NCI-H2107 treated with DMSO at 0.1 percent for 48 hours (cell line): Measurements from ENCODE around the gene PDS5A.
"Not testable (repeated sequence)": the region's sequence is repeated elsewhere in the genome, so short reads cannot be mapped to it uniquely, and the experiment has no call there.

Experiments
- DNase-seq: peaks from one replicate; lab custom pipeline; 2025; ENCODE audit not compliant: unreplicated experiment; lab: John Stamatoyannopoulos, UW

PDS5A gene

DNA sequence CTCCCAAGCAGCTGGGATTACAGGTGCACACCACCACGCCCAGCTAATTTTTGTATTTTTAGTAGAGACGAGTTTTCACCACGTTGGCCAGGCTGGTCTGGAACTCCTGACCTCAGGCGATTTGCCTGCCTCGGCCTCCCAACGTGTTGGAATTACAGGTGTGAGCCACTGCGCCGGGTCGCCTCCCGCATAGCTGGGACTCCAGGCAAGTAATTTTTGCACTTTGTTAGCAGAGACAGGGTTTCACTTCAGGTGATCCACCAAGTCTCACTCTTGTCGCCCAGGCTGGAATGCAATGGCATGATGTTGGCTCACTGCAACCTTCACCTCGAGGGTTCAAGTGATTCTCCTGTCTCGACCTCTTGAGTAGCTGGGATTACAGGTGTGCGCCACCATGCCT is 137.2 kb downstream of the PDS5A start:
- DNase-seq: not testable (repeated sequence)

DNA sequence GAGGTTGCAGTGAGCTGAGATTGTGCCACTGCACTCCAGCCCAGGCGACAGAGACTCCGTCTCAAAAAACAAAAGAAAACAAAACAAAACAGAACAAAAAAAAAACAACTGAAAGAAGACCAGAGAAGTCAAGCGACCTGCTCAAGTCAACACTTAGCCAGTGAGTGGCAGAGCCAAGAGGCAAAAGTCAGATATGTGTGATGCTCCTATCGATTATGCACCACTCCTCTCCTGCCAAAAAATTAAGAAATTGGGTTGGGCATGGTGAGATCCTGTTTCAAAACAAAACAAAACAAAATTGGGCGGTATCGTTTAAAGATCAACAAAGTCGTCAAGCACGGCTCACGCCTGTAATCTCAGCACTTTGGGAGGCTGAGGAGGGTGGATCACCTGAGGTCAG is 137.7 kb downstream of the PDS5A start:
- DNase-seq: no peak

DNA sequence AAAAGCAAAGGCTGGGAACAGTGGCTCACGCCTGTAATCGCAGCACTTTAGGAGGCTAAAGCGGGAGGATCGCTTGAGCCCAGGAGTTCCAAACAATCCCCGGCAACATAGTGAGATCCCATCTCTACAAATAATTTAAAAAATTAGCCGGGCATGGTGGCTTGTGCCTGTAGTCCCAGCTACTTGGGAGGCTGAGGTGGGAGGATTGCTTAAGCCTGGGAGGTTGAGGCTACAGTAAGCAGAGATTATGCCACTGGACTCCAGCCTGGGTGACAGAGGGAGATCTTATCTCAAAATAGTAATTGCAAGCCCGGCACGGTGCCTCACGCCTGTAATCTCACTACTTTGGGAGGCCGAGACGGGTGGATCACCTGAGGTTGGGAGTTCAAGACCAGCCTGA is 139.3 kb downstream of the PDS5A start:
- not testable (repeated sequence) for DNase-seq

DNA sequence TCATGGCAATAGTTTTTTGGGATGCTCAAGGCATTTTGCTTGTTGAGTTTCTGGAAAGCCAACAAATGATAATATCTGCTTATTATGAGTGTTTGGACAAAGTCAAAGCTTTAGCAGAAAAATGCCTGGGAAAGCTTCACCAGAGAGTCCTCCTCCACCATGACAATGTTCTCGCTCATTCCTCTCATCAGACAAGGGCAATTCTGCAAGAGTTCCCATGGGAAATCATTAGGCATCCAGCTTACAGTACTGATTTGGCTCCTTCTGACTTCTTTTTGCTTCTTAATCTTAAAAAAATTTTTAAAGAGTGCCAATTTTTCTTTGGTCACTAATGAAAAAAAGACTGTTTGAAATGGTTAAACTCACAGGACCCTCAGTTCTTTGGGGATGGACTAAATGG is 143.4 kb downstream of the PDS5A start:
- no peak for DNase-seq

DNA sequence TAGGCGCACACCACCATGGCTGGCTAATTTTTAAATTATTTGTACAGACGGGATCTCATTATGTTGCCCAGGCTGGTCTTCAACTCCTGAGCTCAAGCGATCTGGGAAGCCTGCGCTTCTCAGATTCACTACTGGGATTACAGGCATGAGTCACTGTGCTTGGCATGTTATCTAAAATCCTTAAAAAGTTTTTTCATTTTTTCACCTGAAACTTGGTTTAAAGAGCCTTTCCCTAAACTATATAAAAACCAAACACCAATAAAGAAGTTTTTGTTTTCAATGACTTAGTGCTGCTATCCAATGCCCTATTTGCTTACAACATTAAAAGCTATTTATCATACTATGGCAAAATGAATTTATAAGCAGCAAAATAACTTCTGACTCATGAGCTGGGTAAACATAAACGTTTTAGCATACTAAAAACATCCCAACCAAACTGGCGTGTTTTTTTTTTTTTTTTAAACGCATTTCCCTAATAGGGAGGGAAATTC is 151.9 kb downstream of the PDS5A start:
- no peak for DNase-seq

DNA sequence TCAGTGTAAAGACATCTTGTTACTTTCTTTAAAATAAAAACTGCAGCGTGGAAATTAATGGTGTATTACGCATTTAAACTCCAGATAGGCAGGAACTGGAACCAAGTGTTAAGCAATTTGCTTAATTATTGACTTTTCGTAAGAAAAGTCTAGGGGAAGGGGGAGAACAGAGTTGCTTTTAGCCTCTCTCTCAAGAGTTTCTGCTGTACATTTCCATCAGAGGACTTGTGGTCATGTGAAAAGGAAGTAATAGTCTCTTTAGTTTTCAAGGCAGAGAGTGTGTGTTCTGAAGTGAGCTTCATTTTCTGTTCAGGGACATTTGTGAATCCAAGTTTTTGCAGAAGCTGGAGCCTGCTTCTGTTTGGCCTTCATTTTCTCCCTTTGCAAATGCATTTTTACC is 152.6 kb downstream of the PDS5A start:
- DNase-seq: no peak

DNA sequence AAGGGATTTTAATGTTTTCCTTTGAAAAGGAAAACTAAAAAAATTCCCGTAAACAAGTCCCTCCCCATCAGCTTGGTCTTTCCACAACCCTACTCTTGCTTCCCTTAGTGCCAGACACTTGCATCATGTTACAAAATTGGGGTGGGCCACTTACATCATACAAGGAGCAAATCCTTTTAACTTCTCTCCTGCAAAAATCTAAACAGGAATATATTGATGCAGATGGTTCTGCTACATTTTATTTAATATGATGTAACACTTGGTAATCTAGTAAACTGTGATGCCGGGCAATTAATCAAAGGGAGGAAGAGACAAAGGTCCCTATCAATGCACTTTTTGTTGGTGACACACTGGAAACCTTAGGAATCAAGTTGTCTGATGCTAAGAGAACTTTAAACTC is 154.5 kb downstream of the PDS5A start:
- peak; percentile 7 for DNase-seq

DNA sequence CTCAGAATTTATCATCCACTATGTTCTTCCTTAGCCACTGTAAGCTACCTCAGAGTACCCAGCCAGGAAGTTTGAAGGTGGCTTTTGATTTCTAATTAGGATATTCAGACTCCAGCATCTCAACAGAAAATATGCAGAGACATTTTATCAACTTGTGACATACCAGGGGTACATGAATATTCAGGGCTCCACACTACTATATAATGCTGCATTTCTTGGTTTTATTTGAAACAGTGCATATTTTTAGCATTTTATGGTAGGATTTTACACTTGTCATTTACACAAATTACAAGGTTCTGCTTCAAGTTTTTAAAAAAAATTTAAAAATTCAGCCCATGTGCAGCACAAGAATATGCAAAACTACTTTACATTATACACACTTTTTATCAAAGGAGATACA is 155.0 kb downstream of the PDS5A start:
- DNase-seq: no peak

DNA sequence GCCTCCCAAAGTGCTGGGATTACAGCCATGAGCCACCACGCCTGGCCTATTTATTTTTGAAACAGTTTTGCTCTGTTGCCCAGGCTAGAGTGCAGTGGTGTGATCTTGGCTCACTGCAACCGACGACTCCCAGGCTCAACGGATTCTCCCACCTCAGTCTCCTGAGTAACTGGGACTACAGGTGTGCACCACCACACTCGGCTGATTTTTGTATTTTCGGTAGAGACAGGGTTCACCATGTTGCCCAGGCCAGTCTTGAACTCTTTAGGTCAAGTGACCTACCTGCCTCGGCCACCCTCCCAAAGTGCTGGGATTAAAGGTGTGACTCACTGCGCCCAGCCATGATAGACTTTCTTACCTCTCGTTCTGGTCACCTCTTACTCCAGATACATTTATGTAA is 155.8 kb downstream of the PDS5A start:
- DNase-seq: no peak

DNA sequence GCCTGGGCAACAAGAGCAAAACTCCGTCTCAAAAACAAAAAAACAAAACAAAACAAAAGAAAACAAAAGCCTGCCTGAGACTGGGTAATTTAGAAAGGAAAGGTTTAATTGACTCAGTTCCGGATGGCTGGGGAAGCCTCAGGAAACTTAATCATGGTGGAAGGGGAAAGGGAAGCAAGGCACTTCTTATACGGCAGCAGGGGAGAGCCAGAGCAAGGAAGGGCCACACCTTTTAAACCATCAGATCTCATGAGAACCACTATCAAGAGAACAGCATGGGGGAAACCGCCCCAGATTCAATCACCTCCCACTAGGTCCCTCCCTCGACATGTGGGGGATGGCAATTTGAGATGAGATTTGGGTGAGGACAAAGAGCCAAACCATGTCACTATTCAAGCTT is 157.5 kb downstream of the PDS5A start:
- no peak for DNase-seq

DNA sequence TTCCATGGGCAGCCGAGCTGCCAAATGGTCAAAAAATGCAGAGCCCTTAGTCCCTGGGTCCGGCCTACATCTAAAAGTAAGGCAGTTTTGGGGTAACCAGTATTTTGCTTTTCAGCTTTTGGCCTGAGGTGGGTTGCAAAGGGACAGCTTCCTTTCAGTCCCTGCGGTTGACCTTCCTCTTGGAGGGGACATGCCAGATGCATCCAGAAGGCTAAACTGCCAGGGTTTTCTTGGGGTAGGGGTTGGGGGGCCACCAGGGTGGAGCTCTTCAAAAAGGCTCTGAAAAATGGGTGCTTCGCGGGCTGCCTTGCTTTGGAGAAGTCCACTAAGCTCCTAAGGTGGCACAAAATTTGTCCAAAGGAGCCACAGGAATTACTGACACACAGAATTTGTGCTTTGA is 159.1 kb downstream of the PDS5A start:
- no peak for DNase-seq

DNA sequence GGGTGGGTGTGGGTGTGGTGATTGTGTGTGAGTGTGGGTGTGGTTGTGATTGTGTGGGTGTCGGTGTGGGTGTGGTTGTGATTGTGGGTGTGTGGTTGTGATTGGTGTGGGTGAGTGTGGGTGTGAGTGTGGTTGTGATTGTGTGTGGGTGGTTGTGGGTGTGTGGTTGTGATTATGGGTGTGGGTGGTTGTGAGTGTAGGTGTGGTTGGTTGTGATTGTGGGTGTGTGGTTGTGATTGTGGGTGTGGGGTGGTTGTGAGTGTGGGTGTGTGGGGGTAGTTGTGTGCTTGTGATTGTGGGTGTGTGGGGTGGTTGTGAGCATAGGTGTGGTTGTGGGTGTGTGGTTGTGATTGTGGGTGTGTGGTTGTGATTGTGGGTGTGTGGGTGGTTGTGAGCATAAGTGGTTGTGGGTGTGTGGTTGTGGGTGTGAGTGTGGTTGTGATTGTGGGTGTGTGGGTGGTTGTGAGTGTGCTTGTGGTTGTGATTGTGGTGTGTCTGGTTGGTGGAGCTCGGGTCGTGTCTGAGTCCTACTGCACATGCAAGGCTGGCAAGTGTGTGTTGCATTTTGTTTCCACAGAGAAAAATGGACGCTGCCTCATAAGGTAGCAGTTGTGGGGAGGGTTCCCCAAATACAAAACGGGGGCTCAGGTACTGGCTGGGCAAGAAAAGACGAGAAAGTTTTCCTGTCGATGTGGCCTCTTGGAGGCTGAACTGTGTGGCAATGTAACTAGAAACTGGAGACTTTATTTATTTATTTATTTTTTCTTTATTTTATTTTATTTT is 163.1 kb downstream of the PDS5A start:
- no peak for DNase-seq

DNA sequence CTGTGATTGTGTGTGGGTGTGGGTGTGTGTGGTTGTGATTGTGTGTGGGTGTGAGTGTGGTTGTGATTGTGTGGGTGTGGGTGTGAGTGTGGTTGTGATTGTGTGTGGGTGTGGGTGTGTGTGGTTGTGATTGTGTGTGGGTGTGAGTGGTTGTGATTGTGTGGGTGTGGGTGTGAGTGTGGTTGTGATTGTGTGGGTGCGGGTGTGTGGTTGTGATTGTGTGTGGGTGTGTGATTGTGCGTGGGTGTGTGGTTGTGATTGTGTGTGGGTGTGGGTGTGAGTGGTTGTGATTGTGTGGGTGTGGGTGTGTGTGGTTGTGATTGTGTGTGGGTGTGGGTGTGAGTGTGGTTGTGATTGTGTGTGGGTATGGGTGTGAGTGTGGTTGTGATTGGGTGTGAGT is 163.9 kb downstream of the PDS5A start:
- not testable (repeated sequence) for DNase-seq

DNA sequence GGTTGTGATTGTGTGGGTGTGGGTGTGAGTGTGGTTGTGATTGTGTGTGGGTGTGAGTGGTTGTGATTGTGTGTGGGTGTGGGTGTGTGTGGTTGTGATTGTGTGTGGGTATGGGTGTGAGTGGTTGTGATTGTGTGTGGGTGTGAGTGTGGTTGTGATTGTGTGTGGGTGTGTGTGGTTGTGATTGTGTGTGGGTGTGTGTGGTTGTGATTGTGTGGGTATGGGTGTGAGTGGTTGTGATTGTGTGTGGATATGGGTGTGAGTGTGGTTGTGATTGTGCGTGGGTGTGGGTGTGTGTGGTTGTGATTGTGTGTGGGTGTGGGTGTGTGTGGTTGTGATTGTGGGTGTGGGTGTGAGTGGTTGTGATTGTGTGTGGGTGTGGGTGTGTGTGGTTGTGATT is 164.7 kb downstream of the PDS5A start:
- not testable (repeated sequence) for DNase-seq

DNA sequence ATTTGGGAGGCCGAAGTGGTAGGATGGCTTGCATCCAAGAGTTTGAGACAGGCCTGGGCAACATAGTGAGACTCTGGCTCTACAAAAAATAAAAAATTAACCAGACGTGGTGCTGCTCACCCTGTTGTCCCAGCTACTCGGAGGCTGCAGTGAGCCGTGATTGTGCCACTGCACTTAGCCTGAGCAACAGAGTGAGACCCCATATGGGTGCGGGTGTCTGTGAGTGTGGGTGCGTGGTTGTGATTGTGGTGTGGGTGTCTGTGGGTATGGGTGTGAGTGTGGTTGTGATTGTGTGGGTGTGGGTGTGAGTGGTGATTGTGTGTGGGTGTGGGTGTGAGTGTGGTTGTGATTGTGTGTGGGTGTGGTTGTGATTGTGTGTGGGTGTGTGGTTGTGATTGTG is 165.2 kb downstream of the PDS5A start:
- no peak for DNase-seq

DNA sequence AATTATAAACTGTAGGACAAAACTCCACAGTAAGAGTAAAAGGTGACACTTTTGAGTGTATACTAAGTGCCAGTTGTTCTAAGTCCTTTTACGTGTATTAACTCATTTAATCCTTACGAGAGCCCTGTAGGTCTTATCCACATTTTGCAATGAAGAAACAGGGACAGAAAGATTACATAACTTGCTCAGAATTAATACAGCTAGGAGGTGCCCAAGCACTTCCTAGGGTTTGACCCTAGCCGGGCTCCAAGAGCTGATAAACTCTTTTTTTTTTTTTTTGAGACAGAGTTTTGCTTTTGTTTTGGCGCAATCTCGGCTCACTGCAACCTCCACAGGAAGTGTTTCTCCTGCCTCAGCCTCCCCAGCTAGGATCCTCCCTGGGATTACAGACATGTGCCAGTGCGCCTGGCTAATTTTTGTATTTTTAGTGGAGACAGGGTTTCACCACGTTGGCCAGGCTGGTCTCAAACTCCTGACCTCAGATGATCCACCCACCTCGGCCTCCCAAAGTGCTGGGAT is 169.4 kb downstream of the PDS5A start:
- no peak for DNase-seq

DNA sequence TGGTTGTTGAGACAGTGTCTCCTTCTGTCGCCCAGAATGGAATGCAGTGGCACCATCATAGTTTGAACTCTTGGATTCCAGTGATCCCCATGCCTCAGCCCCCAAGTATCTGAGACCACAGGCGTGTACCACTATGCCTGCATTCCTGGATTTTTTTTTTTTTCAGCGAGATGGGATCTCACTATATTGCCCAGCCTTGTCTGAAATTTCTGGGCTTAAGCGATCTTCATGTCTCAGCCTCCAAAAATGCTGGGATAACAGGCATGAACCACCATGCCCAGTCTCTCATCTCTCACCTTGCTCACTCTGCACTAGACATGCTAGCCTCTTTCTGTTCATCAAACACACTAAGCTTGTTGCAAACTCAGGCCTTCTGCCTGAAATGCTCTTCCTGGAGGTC is 175.7 kb downstream of the PDS5A start:
- no peak for DNase-seq

DNA sequence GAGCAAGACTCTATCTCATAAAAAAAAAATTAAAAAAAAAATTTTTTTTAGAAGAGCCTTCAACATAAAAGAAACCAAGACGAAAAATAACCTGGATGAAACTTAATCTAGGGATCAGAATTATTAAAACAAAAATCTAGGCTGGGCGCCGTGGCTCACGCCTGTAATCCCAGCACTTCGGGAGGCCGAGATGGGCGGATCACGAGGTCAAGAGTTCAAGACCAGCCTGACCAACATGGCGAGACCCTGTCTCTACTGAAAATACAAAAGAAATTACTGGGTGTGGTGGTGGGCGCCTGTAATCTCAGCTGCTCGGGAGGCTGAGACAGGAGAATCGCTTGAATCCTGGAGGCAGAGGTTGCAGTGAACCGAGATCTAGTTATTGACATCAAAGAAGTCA is 184.7 kb downstream of the PDS5A start:
- DNase-seq: not testable (repeated sequence)

DNA sequence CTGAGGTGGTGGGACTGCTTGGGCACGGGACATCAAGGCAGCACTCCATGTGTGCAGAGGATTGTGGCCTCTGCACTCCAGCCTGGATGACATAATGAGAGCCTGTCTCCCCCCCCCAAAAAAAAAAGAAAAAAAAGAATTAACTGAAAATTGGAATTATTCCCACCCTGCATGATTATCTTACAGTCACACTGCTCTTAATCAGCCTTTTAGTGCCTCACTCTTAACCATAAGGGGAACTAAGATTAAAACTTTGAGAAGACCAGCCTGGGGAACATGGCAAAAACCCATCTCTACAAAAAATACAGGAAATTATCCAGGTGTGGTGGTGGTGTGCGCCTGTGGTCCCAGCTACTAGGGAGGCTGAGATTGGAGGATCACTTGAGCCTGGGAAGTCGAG is 185.2 kb downstream of the PDS5A start:
- DNase-seq: no peak

DNA sequence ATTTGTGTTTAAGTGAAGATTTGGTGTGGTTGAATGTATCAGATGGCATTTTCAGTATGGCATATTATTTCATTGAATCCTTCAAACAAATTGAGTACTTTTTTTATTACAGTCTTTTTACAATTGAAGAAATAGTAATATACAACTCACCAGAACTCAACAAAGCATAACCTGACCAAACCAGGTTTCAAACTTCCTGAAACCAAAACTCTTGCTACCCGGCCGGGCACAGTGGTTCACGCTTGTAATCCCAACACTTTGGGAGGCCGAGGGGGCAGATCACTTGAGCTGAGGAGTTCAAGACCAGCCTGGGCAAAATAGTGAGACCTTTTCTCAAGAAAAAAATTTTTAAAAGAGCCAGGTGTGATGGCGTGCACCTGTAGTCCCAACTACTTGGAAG is 185.6 kb downstream of the PDS5A start:
- DNase-seq: no peak

DNA sequence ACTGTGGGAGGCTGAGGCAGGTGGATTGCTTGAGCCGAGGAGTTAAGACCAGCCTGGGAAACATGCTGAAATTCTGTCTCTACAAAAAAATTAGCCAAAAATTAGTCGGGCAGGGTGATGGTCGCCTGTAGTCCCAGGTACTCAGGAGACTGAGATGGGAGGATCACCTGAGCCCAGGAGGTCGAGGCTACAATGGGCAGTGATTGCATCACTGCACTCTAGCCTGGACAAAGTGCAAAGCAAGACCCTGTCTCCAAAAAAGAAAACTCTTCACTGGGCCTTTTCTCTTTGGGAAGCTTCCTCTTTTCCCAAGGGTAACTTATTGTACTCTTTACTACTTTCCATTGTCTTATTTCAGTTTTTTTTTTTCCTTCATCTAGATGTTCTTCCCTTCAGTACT is 190.9 kb downstream of the PDS5A start:
- DNase-seq: no peak

DNA sequence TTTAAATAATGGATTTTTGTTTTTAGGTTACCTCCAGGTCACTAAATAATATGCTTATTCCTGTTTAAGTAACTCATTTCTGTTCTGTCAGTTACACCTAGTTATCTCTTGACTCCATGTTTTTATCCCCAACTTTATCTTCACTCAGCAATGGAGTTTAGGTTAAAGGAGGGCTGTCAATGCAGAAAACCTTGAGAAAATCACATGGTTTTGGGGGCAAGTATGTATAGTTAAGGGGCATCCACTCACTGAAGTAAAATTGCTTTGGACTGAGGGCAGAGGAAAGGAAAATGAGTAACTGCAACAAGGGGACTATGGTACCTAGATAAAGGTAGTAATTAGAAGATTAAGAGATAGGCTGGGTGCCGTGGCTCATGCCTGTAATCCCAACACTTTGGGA is 192.6 kb downstream of the PDS5A start:
- no peak for DNase-seq

DNA sequence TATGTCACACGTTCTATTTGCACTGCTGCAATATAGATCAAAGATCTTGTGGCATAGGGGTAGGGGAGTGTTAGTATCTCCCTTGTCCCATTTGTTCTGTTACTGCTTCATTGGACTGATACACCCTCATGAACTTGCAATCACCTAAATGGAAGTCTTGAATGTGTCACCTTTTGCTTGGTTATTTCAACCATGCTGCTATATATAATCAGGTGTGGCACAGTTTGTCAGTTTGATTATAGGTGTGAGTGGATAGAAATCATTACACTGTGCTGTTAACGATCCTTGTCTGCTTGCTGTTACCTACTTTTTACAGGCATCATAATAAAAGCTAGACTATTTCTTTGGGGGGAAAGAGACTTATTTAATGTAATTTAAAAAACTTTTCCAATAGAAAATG is 195.7 kb downstream of the PDS5A start:
- not testable (repeated sequence) for DNase-seq
